Small intestine (tissue), 7 donors: ENCODE measurements around the gene LRMDA. TPM values are rescaled to one million over a fixed set of nuclear protein-coding genes. Genes with fewer than 3 reads are reported as not detected.
A peak's percentile ranks its signal among the peaks of the same experiment; 100 is the strongest.
"Not testable (repeated sequence)": the region's sequence is repeated elsewhere in the genome, so short reads cannot be mapped to it uniquely, and the experiment has no call there.

Experiments used
- DNase-seq, 2 donors: peaks; one replicate each; pipeline versions ENCODE4 v3.0.0 to v3.0.0-alpha.2; 2013
- FAIRE-seq: peaks from 2 replicates; lab custom pipeline; 2012; peaks lifted over from hg19 to GRCh38; lab: Jason Lieb, UNC
- H3K27ac ChIP-seq, 3 donors: one replicate each; pipeline ENCODE4 v1.5.1; 2013; ENCODE audit warnings: low read length in 2 of 3, mild to moderate bottlenecking in 2 of 3, control low read depth in 1 of 3, inconsistent platforms in 1 of 3, low read depth in 1 of 3, moderate library complexity in 1 of 3
- H3K27me3 ChIP-seq, 3 donors: one replicate each; pipeline ENCODE4 v1.6.1; 2013; ENCODE audit warnings: low read length in 3 of 3, inconsistent platforms in 1 of 3; ENCODE audit not compliant: control insufficient read depth in 3 of 3, insufficient read depth in 3 of 3
- H3K36me3 ChIP-seq, 3 donors: one replicate each; pipeline ENCODE4 v1.6.1; 2013; ENCODE audit warnings: low read length in 3 of 3, inconsistent platforms in 1 of 3, low read depth in 1 of 3, mild to moderate bottlenecking in 1 of 3, moderate library complexity in 1 of 3; ENCODE audit not compliant: control insufficient read depth in 3 of 3, insufficient read depth in 2 of 3
- H3K4me1 ChIP-seq, 3 donors: one replicate each; pipeline ENCODE4 v1.6.1; 2013; ENCODE audit warnings: low read length in 2 of 3, inconsistent platforms in 1 of 3, low read depth in 1 of 3, mild to moderate bottlenecking in 1 of 3, moderate library complexity in 1 of 3; ENCODE audit not compliant: control insufficient read depth in 3 of 3, insufficient read depth in 2 of 3
- H3K4me3 ChIP-seq, 3 donors: one replicate each; pipeline ENCODE4 v1.5.1; 2013; ENCODE audit warnings: low read length in 3 of 3, control low read depth in 1 of 3, inconsistent platforms in 1 of 3, low read depth in 1 of 3, mild to moderate bottlenecking in 1 of 3, moderate library complexity in 1 of 3
- H3K9me3 ChIP-seq, 2 donors: one replicate each; pipeline ENCODE4 v1.6.1; 2013; ENCODE audit warnings: low read depth in 1 of 2, low read length in 1 of 2; ENCODE audit not compliant: control insufficient read depth in 2 of 2, insufficient read depth in 1 of 2
- WGBS, 3 donors: extraction: QIAGEN DNeasy Blood & Tissue Kit; methylation state at CpG; one replicate each; pipeline ENCODE4 v1.1.7; 2013; 5-methylcytosine and 5-hydroxymethylcytosine counted together
- polyA plus RNA-seq, 4 donors: library from polyadenylated mRNA; stranded (reverse) in 3 of 4; unstranded in 1 of 4; fragments of 200-250 nt in 3 of 4; fragments of 120-200 nt in 1 of 4; gene quantifications; one replicate each; pipeline versions ENCODE4 v1.2.1 to v1.2.3, GENCODE V29; 2013
- donor health status: healthy with polysubstance abuse.
- donor health status: control.
- donor health status: control.
- donor health status: Bipolar disorder and iron deficiency.
- donor health status: healthy.

LRMDA gene
- polyA plus RNA-seq, 4 donors = 5.6 to 16.2 (median 6.0) TPM; not detected in 1

DNA sequence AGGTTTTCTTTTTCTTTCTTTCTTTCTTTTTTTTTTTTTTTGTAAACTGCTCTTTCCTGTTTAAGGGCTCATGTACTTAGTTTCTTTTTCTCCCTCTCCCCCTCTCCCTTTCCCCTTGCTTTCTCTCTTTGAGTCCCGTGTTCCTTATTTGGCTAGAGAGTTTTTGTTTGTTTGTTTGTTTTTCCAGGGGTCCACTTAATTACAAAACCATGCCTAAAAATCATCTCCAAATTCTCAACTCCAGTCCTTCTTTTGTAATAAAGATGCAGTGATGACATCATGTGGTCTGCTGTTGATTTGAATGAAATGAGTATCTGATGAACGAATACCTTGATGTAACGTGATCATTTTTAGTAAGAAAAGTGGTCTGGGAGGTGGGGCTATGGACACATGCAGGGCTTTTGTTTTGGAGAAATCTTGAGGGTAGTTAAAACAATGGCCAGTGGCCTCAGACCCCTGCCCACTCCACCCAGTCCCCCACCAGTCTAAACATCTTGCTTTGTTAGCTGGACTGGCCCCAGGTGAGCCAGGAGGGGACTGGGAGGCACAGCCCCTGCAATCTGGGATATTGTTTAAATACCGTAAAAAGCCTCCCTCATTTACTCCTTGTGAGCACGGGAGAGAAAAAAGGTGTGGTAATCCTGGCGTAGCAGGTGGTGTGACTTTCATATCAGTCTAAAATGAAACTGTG is 165.7 kb downstream of the LRMDA start:
- peak in 1 of 2 donors; percentile 26 for DNase-seq
- WGBS, 3 donors = 18 to 57% (median 45%) methylated on average over 6 of the region's 6 CpGs
- Histone ChIP-seq H3K4me1 (peaks cover 0 to 3% (median 0%) of the 10 kb centered on the region in 3 donors), H3K9me3 (no peaks in the 10 kb centered on the region), H3K4me3 (no peak overlapping the region), H3K36me3 (no peaks in the 10 kb centered on the region), H3K27me3 (no peaks in the 10 kb centered on the region), H3K27ac (no peak overlapping the region)
- no peak for FAIRE-seq

GRCh38 chr10:75597773-75598440 is 166.5 kb downstream of the LRMDA start:
- FAIRE-seq = no peak

DNA sequence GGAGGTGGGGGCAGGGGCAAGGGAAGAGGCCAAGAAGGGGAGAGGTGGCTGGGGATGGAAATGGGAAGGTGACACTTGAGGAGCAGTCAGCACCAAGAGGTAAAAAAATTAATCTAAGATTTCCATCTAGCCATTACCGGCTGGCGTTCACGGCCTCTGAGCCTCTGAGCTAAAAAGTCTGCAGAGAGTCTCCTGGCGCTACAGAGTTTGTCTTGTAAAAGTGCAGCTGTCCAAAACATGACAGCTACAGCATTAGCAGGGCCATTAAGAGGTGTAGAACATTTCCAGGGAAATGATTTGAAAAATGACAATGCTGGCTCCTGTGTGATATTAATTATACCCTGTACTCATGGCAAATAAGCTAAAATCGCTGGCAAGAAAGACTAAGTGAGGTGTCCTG is 167.6 kb downstream of the LRMDA start:
- 89 to 96% (median 94%) methylated on average over 5 of the region's 5 CpGs for WGBS, 3 donors
- Histone ChIP-seq H3K4me3 (no peak overlapping the region), H3K27me3 (no peaks in the 10 kb centered on the region), H3K27ac (no peak overlapping the region), H3K9me3 (no peaks in the 10 kb centered on the region), H3K36me3 (no peaks in the 10 kb centered on the region), H3K4me1 (peaks cover 0 to 3% (median 0%) of the 10 kb centered on the region in 3 donors)
- no peak for FAIRE-seq
- no peak for DNase-seq

More at GRCh38 chr10:75597773-75598440, 166.5 kb downstream of the LRMDA start:
- H3K4me3 ChIP-seq = no peak overlapping the region
- no peaks in the 10 kb centered on the region for H3K36me3 ChIP-seq
- WGBS, 3 donors = 75 to 81% (median 78%) methylated on average over 15 of the region's 15 CpGs
- H3K27me3 ChIP-seq = no peaks in the 10 kb centered on the region
- H3K9me3 ChIP-seq = no peaks in the 10 kb centered on the region
- peaks cover 0 to 3% (median 0%) of the 10 kb centered on the region in 3 donors for H3K4me1 ChIP-seq
- no peak overlapping the region for H3K27ac ChIP-seq
- DNase-seq = no peak

DNA sequence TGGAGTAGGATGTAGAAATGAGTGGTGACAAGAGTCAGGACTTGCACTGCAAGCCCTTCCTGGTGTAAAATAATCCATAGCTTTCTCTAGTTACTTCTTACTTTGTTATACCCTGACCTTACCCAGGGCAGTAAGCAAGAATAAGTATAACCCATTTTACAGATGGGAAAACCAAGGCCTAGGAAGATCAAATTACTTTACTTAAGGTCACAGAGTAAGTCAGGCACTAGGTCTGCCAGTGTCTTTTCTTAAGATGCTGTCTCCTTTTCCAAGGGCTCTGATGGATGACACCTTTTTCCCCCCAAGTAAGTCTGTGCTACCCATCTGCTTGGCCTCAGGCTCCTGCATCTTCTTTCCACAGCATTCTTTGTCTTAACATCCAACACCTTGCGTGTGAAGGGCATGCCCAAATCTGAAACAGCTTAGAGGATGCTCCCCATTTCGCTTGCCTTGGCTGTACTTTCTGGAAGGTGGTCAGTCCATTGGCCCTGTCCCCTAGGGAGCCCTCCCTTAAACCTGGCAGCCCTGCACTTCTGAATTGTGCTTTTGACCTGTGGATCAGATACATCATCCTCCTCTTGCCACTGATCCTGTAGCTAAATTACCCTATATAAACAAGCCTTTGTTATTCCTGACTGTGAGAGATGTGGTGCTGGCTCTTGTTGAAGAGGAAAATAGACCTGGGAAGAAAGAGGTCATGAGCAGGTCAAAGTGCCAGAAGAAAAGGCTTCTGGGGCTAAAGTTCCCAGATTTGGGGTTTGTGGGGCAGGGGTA is 168.6 kb downstream of the LRMDA start:
- Histone ChIP-seq H3K36me3 (no peaks in the 10 kb centered on the region), H3K4me3 (no peak overlapping the region), H3K9me3 (no peaks in the 10 kb centered on the region), H3K27me3 (no peaks in the 10 kb centered on the region), H3K4me1 (peaks cover 0 to 3% (median 0%) of the 10 kb centered on the region in 3 donors), H3K27ac (no peak overlapping the region)
- no peak for FAIRE-seq
- no peak for DNase-seq
- WGBS, 3 donors = 72 to 91% (median 76%) methylated on average over 2 of the region's 2 CpGs

DNA sequence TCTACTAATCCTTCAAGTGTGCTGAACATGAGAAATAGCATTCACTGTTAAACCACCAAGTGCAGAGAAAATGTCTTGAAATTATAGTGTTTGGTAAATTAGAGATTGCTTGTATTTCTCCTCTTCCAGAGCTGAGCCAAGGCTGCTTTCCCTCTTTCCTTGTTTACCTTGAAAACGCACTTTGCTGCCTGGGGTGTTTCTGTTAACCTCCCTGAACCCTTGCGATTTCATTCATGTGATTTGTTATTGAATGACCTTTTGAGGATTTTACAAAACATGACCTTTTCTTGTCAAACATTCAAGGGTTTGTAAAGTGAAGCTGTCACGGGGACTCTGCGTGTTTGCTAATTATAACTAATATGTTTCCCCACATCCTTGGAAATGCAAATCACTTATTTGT is 169.4 kb downstream of the LRMDA start:
- DNase-seq (no peak), FAIRE-seq (no peak)
- H3K4me1 ChIP-seq = peaks cover 0 to 3% (median 0%) of the 10 kb centered on the region in 3 donors
- H3K36me3 ChIP-seq = no peaks in the 10 kb centered on the region
- WGBS, 3 donors = 56 to 67% (median 61%) methylated on average over 4 of the region's 4 CpGs
- no peaks in the 10 kb centered on the region for H3K9me3 ChIP-seq
- no peaks in the 10 kb centered on the region for H3K27me3 ChIP-seq
- no peak overlapping the region for H3K4me3 ChIP-seq
- peak overlapping the region in 1 of 3 donors; percentile 6 for H3K27ac ChIP-seq

GRCh38 chr10:75602341-75602740 is 170.9 kb downstream of the LRMDA start:
- Histone ChIP-seq H3K27me3 (no peaks in the 10 kb centered on the region), H3K4me1 (peaks cover 0 to 9% (median 2%) of the 10 kb centered on the region in 3 donors), H3K27ac (no peak overlapping the region), H3K4me3 (no peak overlapping the region), H3K36me3 (no peaks in the 10 kb centered on the region), H3K9me3 (no peaks in the 10 kb centered on the region)
- FAIRE-seq (no peak), DNase-seq (no peak)
- WGBS, 3 donors = 95 to 99% (median 96%) methylated on average over 2 of the region's 2 CpGs

DNA sequence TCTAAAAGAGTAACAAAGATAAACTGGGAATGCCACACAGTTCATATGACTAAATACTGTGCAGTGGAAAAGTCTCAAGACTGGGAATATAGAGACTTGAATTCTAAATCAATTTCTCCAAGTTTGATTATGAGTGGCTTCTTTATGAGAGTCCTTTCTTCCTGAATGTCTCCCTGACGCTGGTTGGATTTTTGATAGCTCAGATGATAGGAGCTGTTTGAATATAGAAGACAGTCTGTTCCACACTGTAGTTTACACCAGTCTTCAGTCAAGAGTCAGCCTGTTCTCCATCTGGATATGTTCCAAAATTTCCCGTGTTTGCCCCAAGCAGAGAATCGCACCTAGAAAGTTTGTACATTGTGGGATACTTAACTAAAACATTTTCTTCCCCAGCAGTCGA is 173.7 kb downstream of the LRMDA start:
- H3K36me3 ChIP-seq = no peaks in the 10 kb centered on the region
- H3K27ac ChIP-seq = no peak overlapping the region
- H3K4me1 ChIP-seq = peaks cover 0 to 6% (median 2%) of the 10 kb centered on the region in 3 donors
- H3K4me3 ChIP-seq = no peak overlapping the region
- no peak for FAIRE-seq
- no peaks in the 10 kb centered on the region for H3K27me3 ChIP-seq
- 80 to 89% (median 83%) methylated on average over 4 of the region's 4 CpGs for WGBS, 3 donors
- H3K9me3 ChIP-seq = no peaks in the 10 kb centered on the region
- no peak for DNase-seq

GRCh38 chr10:75605795-75606194 is 174.4 kb downstream of the LRMDA start:
- not testable (repeated sequence) for H3K9me3 ChIP-seq, H3K36me3 ChIP-seq, H3K4me1 ChIP-seq, H3K4me3 ChIP-seq, H3K27me3 ChIP-seq, FAIRE-seq, DNase-seq
- 93 to 95% (median 94%) methylated on average over 6 of the region's 6 CpGs for WGBS, 3 donors
- H3K27ac ChIP-seq = peak overlapping the region in 1 of 3 donors; percentile 31
